Fibroblast of mammary gland (primary cell): Measurements from ENCODE around the gene NTM.

Experiments used
- DNase-seq: peaks from one replicate; pipeline ENCODE4 v3.0.0-alpha.2; 2010; ENCODE audit warnings: low read depth
- H3K4me3 ChIP-seq: 2 replicates; pipeline ENCODE4 v1.5.1; 2011; ENCODE audit warnings: low read depth, mild to moderate bottlenecking, low read length, moderate library complexity; ENCODE audit not compliant: control insufficient read depth
- CTCF ChIP-seq: conservative IDR thresholded peaks from 2 replicates; pipeline ENCODE4 v1.5.1; 2011; ENCODE audit warnings: low read depth, low read length, inconsistent platforms; ENCODE audit not compliant: control insufficient read depth, insufficient read depth

Gene NTM

GRCh38 chr11:131893988-131894387 lies 523.6 kb downstream of the NTM start:
- TF ChIP-seq CTCF = no peak
- no peak overlapping the region for H3K4me3 ChIP-seq
- DNase-seq = no peak

GRCh38 chr11:131894615-131895544 lies 524.5 kb downstream of the NTM start:
- DNase-seq = no peak
- no peak for TF ChIP-seq CTCF
- no peak overlapping the region for H3K4me3 ChIP-seq

- TF ChIP-seq CTCF = no peak
- H3K4me3 ChIP-seq = no peak overlapping the region
- no peak for DNase-seq
Observed at GRCh38 chr11:131895865-131896264, 525.5 kb downstream of the NTM start.

- DNase-seq = no peak
- no peak overlapping the region for H3K4me3 ChIP-seq
- no peak for TF ChIP-seq CTCF
Observed at GRCh38 chr11:131896978-131897615, 526.7 kb downstream of the NTM start.

- no peak overlapping the region for H3K4me3 ChIP-seq
- no peak for TF ChIP-seq CTCF
- DNase-seq = peak; percentile 19
Observed at GRCh38 chr11:131897956-131898355, 527.5 kb downstream of the NTM start.

GRCh38 chr11:131898949-131899348 lies 528.5 kb downstream of the NTM start:
- TF ChIP-seq CTCF = no peak
- no peak for DNase-seq
- H3K4me3 ChIP-seq = no peak overlapping the region
